ACHN (cell line): ENCODE results near the gene INO80.

Experiments used
- DNase-seq: peaks from one replicate; pipeline ENCODE4 v3.0.0-alpha.2; 2015
- in situ Hi-C: cut with HindIII; loops from 2 replicates; pipeline ENCODE4 v1.10.0; 2017; ENCODE audit warnings: low sequenced_read_pairs, low pct_ligation_motif_present, low pct_unique_long_range_greater_than_20kb

The INO80 gene

GRCh38 chr15:40942878-40943277, 173.2 kb downstream of the INO80 start:
- DNase-seq = no peak
- in situ Hi-C loops = no loop called here

GRCh38 chr15:40942337-40942854, 173.7 kb downstream of the INO80 start:
- DNase-seq = no peak
- in situ Hi-C loops = no loop called here

- peak; percentile 85 for DNase-seq
- in situ Hi-C loops = no loop called here
Observed at GRCh38 chr15:40941528-40942336, 174.3 kb downstream of the INO80 start.

- in situ Hi-C loops = no loop called here
- no peak for DNase-seq
Observed at GRCh38 chr15:40941068-40941527, 175.0 kb downstream of the INO80 start.

- in situ Hi-C loops = no loop called here
- no peak for DNase-seq
Observed at GRCh38 chr15:40940296-40940801, 175.7 kb downstream of the INO80 start.

GRCh38 chr15:40938536-40938870, 177.6 kb downstream of the INO80 start:
- in situ Hi-C loops = no loop called here
- no peak for DNase-seq

- in situ Hi-C loops = no loop called here
- peak; percentile 87 for DNase-seq
Observed at GRCh38 chr15:40937762-40938535, 178.1 kb downstream of the INO80 start.

- no peak for DNase-seq
Observed at GRCh38 chr15:40936709-40937666, 179.1 kb downstream of the INO80 start.

GRCh38 chr15:40936234-40936708, 179.8 kb downstream of the INO80 start:
- no peak for DNase-seq
- in situ Hi-C loops = no loop called here

More at GRCh38 chr15:40936709-40937666, 179.1 kb downstream of the INO80 start:
- in situ Hi-C loops = no loop called here

- in situ Hi-C loops = no loop called here
Observed at GRCh38 chr15:40934457-40934856, 181.6 kb downstream of the INO80 start.

GRCh38 chr15:40933517-40933902, 182.6 kb downstream of the INO80 start:
- no peak for DNase-seq
- in situ Hi-C loops = no loop called here

More at GRCh38 chr15:40934457-40934856, 181.6 kb downstream of the INO80 start:
- DNase-seq = no peak

- in situ Hi-C loops = no loop called here
- no peak for DNase-seq
Observed at GRCh38 chr15:40932649-40933516, 183.2 kb downstream of the INO80 start.

- no peak for DNase-seq
- in situ Hi-C loops = no loop called here
Observed at GRCh38 chr15:40932156-40932555, 183.9 kb downstream of the INO80 start.

GRCh38 chr15:40931300-40932142, 184.6 kb downstream of the INO80 start:
- no peak for DNase-seq
- in situ Hi-C loops = no loop called here

GRCh38 chr15:40930430-40931299, 185.4 kb downstream of the INO80 start:
- in situ Hi-C loops = no loop called here
- DNase-seq = no peak
